SU-DHL-6 (cell line): Measurements from ENCODE around the gene SESN1.

Experiments
- EZH2phosphoT487 ChIP-seq: fragments of 200-600 bp; sonication (generic), shearing (Covaris generic); conservative IDR thresholded peaks from 2 replicates; pipeline ENCODE4 v1.6.1; 2018; ENCODE audit warnings: mild to moderate bottlenecking, antibody characterized with exemption, low read length, moderate library complexity, mixed read lengths
- TF ChIP-seq, protein P1 (sequence below): fragments of 200-600 bp; sonication (generic); IDR thresholded peaks from one replicate; pipeline ENCODE4 v1.5.1; 2017; ENCODE audit warnings: antibody characterized with exemption, mild to moderate bottlenecking, low read length, moderate library complexity; ENCODE audit not compliant: insufficient read depth, poor library complexity, severe bottlenecking

- TF ChIP-seq, protein P1, sequence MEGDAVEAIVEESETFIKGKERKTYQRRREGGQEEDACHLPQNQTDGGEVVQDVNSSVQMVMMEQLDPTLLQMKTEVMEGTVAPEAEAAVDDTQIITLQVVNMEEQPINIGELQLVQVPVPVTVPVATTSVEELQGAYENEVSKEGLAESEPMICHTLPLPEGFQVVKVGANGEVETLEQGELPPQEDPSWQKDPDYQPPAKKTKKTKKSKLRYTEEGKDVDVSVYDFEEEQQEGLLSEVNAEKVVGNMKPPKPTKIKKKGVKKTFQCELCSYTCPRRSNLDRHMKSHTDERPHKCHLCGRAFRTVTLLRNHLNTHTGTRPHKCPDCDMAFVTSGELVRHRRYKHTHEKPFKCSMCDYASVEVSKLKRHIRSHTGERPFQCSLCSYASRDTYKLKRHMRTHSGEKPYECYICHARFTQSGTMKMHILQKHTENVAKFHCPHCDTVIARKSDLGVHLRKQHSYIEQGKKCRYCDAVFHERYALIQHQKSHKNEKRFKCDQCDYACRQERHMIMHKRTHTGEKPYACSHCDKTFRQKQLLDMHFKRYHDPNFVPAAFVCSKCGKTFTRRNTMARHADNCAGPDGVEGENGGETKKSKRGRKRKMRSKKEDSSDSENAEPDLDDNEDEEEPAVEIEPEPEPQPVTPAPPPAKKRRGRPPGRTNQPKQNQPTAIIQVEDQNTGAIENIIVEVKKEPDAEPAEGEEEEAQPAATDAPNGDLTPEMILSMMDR = no peak
- TF ChIP-seq EZH2phosphoT487 = no peak
These were observed 86.0 kb downstream of the SESN1 start for GRCh38 chr6:109008537-109009235.
